Stimulated activated CD8-positive, alpha-beta memory T cell treated with anti-CD3 and anti-CD28 coated beads, Interleukin-15, amount 100 ng/mL, for 24 hours (primary cell): ENCODE results near the gene G3BP1.
"Not testable (repeated sequence)": the region's sequence is repeated elsewhere in the genome, so short reads cannot be mapped to it uniquely, and the experiment has no call there.

ENCODE experiments used
- DNase-seq: peaks from one replicate; pipeline ENCODE4 v3.0.0-alpha.2; 2020; ENCODE audit warnings: low read depth

The G3BP1 gene

DNA sequence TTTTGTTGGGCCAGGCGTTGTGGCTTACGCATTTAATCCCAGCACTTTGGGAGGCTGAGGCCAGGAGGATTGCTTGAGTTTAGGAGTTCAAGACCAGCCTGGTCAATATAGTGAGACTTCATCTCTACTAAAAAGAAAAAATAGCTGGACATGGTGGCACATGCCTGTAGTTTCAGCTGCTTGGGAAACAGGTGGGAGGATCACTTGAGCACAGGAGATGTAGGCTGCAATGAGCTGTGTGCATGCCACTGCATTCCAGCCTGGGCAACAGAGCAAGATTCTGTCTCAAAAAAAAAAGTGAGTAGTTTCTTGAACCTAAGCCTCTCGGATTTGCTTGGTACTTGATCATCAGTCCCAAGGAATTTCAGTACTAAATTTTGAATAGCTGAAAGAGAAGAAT, 26.9 kb downstream of the G3BP1 start:
- DNase-seq = no peak

DNA sequence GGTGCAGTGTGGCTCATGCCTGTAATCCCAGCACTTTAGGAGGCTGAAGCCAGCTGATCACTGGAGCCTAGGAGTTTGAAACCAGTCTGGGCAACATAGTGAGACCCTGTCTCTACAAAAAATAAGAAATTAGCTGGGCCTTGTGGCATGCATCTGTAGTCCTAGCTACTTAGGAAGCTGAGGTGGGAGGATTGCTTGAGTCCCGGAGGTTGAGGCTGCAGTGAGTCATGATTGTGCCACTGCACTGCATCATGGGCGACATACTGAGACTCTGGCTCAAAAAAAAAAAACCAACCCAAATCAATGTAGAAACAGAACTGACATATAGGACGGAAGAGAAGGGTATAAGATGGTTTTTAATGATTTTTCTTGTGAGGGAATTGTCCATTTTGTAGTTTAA, 27.7 kb downstream of the G3BP1 start:
- DNase-seq = no peak

DNA sequence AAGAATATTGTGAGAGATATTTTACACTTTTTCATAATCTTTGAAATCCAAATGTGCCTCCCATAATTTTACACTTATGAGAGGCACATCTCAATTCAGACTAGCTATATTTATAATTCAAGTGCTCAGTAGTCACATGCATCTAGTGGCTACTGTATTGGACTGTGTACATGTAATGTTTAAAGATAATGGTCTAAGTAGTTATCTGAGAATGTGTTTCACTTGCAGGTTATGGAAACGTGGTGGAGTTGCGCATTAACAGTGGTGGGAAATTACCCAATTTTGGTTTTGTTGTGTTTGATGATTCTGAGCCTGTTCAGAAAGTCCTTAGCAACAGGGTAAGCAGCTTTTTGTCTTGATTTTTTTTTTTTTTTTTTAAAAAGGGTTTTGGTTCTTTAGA, 28.8 kb downstream of the G3BP1 start:
- DNase-seq = no peak

DNA sequence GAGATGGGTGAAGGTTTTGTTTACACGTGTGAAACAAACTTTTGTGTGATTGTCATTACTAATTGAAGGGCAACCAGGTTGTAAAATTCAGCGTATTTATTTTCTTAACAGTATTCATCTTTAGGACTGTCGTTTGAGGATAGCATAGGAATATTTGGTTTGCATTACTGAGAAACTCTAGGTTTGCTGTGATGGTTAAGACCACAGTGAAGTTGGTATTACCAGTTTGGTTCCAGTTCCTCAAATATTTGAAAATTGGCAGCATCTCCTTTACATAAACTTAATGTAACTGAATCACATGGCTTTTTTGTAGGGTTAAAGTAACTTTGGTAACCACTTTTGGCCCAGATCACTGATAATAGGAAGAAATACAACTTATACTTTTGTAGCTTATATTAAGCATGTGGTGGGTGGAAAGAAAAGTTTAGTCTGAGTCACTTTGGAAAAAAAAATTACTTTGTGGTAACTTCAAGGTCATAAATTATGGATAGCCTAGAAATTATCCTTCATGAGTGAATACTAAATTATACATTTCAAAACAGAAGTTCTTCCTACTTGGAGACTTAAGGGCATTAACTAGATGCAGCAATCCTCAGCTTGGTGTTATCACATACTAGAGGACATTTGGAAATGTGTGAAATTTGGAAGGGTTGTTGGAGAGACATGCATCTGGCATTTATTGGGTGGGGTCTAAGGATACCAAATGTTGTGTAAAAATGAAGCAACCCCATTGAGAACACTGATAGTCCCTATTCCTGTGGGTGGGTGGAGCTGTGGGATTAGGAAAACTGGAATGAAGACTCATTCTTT, 33.9 kb downstream of the G3BP1 start:
- no peak for DNase-seq

DNA sequence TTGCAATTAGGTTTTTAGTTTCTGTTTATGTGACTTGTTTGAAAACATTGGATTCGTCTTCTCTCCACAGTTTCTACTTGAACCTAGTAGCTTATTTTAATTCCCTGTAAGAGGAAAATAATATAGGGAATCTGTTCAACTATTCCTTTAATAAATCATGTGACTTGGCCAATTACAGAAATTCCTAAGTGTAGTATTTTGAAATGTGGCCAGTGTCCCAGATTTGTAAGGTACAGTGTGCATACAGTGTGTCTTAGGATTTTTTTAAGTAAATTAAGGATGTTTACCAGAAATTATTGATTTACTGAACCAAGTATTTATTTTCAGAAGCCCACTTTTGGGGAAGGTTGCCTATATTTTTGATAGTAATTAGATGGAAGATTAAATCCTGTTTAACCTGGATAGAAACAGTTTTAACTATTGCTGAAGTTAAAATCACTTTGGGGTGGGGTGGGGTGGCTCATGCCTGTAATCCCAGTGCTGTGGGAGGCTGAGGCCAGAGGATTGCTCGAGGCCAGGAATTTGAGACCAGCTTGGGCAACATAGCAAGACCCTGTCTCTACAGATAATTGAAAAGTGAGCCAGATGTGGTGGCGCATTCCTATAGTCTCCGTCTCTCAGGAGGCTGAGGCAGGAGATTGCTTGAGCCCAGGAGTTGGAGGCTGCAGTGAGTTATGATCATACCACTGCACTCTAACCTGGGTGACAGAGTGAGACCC, 36.9 kb downstream of the G3BP1 start:
- no peak for DNase-seq

DNA sequence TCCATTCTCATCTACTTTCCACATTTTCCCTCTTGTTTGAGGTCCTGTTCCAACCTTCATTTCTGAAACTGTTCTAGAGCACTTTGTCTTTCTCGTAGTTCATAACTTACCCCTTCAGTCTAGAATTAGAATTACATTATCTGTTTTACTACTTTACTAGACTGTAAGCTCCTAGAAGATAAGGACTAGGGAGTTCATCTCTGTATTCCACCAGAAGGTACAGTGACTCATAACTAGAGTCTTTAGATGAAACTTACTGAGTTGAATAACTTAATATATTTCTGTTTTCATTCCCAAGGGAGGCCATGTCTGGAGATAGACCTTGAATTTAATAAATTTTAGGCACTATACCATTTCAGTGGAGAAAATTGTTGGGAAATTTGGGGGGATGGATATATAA, 38.7 kb downstream of the G3BP1 start:
- no peak for DNase-seq

DNA sequence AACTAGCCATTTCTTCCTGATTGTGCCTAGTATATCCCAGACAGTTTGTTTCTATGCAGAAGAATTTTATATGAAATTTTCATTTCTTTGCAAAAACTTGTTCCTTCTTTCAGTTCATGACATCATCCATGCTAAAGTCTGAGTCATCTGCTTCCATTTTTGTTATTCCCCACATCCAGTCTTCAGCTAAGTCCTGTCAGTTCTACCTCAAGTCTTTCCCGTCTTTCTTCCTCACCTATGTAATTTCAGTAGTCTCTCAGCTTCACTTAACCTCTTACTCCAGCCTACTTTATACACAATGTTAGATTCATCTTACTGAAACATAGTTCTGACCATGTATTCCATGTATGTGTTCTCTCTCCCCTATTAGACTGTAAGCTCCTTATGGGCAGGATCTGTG, 39.1 kb downstream of the G3BP1 start:
- no peak for DNase-seq

DNA sequence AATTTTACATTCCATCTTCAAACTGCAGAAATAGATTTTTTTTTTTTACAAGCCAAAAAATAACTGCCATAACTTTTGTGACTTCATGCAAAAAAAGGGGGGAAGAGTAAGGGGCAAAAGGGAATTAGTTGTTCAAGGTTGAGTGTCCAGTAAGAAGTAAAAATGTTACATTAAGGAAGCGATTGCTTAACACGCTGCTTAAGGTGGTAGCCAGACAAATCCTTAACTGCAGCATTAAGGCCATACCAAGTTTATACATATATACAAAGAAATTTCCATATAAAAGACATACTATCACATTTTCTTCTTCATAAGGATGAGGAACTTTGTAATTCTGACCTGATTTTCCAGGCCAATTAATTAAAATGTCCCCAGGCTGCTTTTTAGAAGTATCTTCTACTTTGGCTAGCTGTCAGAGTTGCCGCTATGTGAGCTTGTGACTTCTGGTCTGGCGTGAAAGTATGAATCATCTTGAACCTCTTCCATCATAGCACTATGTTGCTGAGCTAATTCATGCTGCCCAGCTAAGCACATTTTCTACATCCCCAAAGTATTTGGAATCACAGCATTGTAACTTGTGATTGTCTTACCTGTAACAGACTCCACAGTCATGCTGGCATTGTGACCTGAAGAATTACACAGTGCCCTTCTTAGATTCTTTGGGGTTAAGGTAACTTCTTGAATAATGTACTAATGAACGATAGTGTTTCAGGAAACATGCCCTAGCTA, 40.0 kb downstream of the G3BP1 start:
- DNase-seq = no peak

DNA sequence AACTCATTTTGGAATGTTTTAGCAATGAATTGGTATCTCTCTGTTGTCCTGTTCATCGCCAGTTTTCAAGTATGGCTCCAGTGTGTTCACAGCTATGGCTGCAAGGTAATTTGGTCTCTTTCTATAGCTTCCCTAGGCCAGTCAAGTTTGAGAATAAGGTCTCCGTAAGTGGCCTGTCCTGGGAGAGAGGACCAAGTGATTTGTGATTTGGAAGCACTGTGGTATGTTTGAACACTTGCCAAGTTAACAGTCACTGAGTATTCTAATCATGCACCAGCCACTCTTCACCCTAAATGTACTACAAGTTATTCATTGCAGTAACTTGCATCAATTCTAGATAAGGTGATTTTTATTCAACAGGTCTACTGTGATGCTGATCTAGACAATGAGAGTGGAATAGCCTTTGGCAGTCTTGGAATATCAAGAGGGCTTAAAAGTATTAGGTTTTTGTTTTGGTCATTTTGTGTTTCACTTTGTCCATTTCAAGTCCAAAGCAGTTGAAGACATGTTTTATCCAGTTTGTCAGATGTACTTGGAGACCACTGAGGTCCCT, 41.1 kb downstream of the G3BP1 start:
- no peak for DNase-seq

DNA sequence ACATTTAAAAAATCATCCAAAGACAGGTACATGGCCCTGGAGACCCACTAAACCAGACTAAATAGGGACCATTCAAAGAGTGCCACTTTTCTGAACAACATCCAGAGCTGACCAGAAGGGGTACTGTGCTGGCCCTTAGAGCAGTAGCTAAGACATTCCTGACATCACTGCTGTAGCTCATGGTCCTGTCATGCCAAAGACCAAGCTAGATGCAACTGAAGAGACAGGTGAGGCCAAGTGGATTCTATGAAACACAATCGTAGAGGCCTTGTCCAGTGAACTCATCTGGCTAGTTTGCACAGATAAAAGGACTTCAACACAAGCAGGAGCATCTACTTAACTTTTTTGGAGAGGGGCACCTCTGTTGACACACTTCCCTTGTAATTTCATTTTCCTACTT, 43.3 kb downstream of the G3BP1 start:
- no peak for DNase-seq

DNA sequence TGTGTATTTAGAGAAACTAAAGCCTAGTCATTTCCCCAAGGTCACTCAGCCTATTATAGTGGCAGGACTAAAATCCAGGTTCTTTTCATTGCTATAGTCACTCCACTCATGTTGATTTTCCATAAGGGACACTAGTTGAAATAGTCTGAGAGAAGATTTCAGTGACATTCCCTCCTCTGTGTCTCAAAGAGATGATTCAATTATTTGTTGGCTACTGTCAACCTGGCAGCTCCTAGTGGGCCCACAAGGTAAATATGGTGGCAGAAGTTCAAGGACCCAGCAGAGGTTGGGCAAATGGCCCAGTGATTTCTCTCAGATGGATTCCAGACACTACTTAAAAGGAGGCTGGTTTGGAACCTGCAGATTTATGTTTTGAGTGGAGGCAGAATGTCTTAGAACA, 48.1 kb downstream of the G3BP1 start:
- DNase-seq = no peak

DNA sequence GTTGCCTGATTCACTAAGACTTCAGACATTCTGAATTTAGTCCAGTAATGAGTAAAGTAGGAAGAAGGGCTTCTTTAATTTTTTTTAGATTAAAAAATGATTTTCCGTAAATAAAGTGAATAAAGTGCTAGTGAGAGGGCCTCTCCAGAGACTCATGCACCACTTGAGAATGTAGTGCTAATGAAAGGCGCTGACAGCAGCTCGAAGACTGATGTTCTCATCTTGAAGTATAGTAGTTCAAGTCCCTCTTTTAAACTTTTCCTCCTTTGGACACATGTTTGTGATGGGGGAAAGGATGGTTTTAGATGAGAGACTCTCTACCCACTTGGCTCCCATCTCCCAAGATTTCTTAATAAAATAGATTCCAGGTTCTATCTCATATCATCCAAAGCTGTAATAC, 48.5 kb downstream of the G3BP1 start:
- DNase-seq = no peak

DNA sequence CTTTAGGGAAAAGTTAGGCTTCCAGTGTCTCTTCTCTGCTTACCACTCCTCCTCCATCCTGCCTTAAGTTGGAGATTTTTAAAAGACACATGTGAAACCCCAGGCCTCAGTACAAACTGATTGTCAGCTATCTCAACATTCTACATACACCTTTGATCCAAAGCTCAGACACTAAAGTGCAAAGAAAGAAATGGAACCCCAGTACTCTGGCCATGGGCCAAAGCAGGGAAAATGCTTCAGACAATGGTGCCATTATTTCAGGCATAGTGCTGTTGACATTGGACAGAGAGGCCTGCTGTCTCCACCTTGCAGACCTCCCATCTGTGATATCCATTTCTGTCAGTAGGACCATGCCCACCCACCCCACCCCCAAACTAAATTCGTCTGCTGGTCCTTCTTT, 49.1 kb downstream of the G3BP1 start:
- no peak for DNase-seq

DNA sequence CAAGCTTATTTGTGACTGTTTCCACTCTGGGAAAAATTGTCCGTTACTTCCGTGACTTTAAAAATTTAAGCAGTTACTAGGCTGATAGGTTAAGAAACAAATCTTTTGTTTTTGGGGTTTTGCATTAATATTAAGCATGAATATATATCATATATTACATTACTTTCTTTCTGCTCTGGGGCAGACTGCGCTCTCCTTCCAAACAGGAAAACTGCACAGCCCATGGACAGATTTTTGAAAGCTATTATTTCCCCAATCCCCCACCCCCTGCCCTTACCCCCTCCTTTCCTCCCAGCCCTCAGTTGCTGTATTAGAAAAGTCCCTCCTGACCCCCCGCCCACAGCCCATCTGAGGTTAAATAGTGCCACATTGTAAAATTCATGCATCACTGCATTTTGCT, 50.4 kb downstream of the G3BP1 start:
- no peak for DNase-seq

DNA sequence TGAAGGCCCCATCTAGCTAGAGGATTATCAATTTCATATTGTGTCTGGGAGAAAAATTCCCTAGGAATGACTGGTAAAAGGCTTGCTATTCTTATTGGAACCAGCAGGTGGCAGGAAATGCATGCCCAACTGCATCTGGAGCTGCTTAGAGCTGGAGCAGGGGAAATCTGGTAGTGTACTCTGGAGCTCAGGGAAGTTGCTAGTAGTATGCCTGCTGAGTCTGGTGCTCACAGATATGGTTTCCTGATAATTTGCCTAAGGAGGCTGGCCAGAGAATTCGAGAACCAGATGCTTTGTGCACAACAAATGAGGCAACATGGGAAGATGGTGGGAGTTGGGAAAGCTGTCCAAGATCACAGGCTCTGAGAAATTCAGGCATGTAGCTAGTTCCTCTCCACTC, 53.7 kb downstream of the G3BP1 start:
- DNase-seq = no peak

DNA sequence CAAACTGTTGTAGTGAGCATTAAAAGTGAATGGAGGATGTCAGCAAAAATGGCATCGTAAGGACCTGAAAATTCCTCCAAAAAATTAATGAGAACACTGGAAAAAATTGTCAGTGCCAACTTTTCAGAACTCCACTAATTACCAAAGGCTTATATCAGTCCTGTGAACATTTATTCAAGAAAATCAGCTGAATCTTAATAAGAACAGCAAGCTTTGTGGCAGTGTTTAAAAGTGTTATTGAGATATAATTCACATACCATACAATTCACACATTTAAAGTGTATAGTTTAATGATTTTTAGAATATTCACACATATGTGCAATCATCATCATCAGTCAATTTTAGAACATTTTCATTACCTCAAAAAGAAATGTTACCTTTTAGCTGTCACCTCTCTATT, 57.6 kb downstream of the G3BP1 start:
- no peak for DNase-seq

DNA sequence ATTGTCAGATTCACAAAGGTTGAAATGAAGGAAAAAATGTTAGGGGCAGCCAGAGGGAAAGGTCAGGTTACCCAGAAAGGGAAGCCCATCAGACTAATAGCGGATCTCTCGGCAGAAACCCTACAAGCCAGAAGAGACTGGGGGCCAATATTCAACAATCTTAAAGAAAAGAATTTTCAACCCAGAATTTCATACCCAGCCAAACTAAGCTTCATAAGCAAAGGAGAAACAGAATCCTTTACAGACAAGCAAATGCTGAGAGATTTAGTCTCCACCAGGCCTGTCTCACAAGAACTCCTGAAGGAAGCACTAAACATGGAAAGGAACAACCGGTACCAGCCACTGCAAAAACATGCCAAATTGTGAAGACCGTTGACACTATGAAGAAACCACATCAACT, 61.1 kb downstream of the G3BP1 start:
- not testable (repeated sequence) for DNase-seq

DNA sequence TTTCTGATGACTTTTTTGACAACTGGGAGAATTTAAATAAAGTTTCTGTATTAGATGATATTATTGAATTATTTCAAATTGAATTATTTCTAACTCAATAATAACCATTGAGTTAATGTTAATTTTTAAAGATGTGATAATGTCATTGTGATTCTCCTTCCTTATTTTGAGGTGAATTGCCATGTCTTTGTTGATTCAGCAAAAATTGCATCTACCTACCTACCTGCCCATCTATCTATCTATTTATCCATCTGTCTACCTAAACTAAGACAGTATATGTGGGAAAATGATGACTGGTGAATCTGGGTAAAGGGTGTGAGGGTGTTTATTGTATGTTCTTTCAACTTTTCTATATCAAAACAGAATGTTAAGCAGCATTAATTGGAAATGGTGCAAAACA, 75.0 kb downstream of the G3BP1 start:
- no peak for DNase-seq

DNA sequence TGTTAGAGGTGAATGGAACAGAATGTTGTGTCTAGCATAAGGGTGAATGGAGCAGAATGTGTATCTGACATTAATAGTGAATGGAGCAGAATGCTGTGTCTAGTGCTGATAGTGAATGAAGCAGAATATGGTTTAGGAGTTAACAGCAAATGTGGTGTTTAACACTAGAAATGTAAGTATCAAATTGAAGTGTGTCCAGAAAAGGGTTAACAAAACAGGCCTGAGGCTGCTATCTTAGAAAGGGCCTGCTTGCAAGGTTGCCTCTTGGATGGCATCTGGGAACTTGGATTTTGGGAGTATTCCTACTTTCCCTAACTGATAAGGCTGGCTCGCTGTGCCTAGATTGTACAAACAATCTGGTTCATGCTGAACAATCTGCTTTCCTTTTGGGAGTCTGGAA, 76.1 kb downstream of the G3BP1 start:
- no peak for DNase-seq

DNA sequence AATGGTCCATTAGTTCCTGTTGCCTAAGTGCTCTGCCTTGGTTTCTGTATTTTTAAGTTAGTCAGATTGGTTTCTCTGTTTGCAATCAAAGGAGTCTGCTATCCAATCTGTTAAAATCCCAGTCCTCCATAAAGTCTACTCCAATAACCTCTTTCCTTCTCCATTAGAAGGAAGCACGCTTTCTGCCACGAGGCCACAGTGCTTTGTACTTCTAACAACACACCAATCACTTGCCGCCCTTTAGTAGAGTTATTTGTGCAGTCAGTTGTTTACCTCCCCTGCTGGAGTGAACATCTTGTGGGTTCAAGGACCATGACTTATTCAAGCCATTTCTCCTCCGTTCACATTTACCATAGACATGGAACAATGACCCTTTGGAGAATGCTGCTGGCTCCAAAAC, 83.9 kb downstream of the G3BP1 start:
- no peak for DNase-seq

DNA sequence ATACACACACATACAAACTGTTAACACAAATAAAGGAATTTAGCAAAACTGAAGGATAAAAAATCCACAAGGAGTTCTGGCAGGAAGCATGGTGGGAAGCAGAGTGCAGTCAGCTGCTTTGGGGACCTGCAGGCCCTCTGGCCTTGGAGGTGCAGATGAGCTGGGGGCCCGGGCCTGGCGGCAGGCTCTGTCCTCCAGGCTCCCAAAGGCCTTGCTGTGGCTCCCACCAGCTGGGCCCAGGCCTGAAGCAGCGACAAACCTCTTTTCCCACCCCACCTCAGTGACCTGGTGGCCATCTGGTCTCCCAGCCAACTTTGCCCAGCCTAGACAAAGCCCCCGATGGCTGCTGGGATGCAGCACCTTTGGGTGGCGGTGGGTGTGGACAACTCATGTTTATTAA, 85.1 kb downstream of the G3BP1 start:
- no peak for DNase-seq

DNA sequence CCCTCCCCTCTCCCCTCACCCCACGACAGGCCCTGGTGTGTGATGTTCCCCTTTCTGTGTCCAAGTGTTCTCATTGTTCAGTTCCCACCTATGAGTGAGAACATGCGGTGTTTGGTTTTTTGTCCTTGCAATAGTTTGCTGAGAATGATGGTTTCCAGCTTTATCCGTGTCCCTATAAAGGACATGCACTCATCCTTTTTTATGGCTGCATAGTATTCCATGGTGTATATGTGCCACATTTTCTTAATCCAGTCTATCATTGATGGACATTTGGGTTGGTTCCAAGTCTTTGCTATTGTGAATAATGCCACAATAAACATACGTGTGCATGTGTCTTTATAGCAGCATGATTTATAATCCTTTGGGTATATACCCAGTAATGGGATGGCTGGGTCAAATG, 89.1 kb downstream of the G3BP1 start:
- not testable (repeated sequence) for DNase-seq
